GM18909 (cell line): Measurements from ENCODE around the gene BTBD18.
A peak's percentile ranks its signal among the peaks of the same experiment; 100 is the strongest.

Source experiments
- ATAC-seq: cut with Tn5 transposase; IDR thresholded peaks from one replicate; pipeline ENCODE4 v1.9.1; 2021; ENCODE audit warnings: mild to moderate bottlenecking; ENCODE audit not compliant: unreplicated experiment, poor library complexity

BTBD18 gene, protein sequence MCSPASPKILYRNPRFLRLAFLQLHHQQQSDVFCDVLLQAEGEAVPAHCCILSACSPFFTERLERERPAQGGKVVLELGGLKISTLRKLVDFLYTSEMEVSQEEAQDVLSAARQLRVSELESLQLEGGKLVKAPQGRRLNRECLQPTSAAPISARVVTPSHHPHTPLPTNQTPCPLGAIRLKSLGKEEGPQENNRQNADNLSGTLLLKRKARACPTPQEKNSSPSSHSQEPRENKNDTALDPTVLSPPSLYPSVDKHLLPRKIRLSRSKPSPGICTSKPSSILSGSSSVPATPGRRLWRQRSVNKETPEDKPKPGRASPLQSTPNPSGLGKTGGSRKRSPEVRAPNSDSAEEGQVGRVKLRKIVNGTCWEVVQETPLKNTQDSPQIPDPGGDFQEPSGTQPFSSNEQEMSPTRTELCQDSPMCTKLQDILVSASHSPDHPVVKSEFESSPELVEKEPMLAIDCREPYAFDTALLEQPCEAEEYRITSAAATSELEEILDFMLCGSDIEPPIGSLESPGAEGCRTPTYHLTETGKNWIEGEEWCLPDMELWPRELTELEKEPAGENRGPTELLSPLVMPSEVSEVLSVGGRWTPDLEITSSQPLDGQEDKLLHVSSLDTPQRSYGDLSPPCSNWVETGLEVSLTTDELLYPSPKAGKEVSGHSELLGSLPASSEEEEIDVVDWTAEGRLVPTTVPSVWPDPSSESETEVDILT

DNA sequence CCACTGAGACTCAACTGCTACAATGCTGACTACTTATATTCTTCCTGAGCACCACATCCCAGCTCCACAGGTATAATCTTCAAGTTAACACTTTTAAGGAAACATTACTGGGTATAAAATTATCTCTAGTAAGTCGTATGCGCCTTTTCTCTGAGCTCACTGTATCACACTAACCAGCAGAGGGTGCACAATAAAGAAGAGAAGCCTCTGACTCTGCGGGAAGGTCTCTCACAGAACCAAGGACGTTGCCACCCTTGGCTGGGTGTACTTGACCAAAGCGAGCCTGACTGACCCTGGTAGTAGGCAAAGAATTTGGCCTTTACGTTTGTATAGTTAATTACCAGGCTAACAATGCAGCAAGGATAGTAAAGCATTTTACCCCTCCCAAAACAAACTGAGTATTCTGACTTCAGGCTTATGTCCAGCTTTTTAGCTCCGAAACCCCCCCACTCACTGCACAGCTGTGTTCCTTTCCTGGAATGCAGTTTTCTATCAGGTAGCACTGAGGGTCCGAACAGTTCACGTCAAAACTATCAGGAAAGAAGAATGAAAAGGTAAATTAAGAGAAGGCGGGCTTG, at the start of gene BTBD18:
TSS of gene BTBD18 (minus strand) at position 144 of the 578 bp plus-strand sequence. CDS start 631 bp downstream, outside the sequence.
- no peak for ATAC-seq

GRCh38 chr11:57801183-57801485, 49.5 kb upstream of the BTBD18 start:
- no peak for ATAC-seq

- peak; percentile 88 for ATAC-seq
These were observed 49.0 kb upstream of the BTBD18 start for GRCh38 chr11:57800444-57801182.

- ATAC-seq = peak; percentile 39
These were observed 47.4 kb upstream of the BTBD18 start for GRCh38 chr11:57798905-57799559.

GRCh38 chr11:57793351-57794115, 41.9 kb upstream of the BTBD18 start:
- no peak for ATAC-seq

GRCh38 chr11:57792870-57793269, 41.3 kb upstream of the BTBD18 start:
- ATAC-seq = no peak

GRCh38 chr11:57792060-57792541, 40.5 kb upstream of the BTBD18 start:
- ATAC-seq = peak; percentile 86

- ATAC-seq = no peak
These were observed 39.9 kb upstream of the BTBD18 start for GRCh38 chr11:57791321-57792059.

DNA sequence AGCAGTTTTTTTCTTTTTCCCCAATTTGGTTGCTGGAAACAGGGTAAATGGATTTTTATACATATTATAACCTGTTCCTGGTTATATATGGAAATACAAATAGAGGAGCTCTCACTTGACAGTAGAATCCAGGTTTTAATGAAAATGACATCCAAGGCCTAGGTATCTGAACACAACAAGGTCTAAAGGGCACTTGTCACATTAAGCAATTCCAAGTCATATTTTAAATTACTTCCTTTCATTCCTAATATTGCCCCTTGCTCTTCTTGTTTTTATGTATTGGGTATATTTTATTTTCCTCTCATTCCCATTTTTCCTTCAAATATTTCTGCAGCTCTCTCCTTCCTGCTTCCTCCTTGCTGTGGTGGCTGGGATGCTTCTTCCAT, 37.1 kb upstream of the BTBD18 start:
- ATAC-seq = no peak

GRCh38 chr11:57787920-57788702, 36.5 kb upstream of the BTBD18 start:
- ATAC-seq = peak; percentile 43

DNA sequence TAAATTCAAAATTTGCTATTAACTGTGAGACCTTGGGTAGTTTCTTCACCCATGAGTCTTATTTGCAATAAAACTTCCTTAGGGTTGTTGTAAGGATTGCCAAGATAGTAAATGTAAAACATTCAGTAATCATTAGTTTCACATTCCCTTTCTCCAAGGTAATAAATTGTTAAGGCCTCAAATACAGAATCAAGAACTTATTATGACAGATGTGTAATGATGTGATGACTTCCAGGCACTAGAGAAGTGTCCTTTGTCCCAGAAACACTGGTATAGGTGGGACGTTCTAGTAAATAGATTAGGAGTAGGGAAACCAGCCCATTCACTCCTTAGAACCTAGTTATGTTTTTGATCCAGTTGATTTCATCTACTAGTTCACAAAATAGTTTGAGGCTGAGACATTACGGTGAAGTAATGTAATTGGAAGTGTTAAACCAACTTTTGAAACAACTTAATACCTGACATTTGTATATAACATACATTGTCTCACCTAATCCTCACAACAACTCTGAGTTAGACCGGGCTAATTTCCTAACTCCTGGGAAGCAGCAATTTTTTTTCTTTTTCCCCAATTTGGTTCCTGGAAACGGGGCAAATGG, 35.5 kb upstream of the BTBD18 start:
- no peak for ATAC-seq

DNA sequence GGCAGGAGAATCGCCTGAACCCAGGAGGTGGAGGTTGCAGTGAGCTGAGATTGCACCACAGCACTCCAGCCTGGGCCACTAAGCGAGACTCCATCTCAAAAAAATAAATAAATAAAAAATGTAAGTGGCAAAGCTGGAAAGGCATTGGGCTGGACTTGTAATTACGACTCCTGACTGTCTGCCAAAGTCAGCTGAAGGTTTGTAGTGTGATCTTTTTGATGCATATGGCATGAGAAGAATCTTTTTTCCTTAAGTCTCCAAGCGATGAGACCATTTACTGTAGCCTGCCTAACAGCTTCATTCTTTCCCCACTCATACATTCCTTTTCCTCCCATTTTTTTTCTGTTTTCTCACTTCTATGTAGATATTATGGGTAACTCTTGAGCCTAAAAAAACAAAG, 34.8 kb upstream of the BTBD18 start:
- ATAC-seq = no peak

- no peak for ATAC-seq
These were observed 33.5 kb upstream of the BTBD18 start for GRCh38 chr11:57785072-57785471.

DNA sequence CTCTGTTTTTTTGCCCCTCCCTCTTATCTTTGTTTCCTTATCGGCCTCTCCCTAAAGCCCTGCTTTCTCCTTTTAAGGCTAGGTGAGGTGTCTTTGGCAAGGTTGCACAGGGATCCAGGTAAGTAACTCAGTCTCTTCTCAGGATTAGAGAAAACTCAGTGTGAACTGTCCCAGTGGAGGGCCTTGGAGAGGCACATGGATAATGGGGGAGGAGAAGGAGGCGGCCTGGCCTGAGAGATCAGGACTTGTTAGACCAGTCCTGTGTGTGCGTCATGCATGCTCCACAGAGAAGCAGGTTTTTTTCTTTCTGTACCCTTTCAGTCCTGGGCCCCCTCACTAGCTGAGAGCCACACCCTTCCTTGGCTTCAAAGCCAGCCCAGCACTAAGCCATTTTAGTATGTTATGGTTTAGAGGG, 29.9 kb upstream of the BTBD18 start:
- ATAC-seq = no peak

- ATAC-seq = no peak
These were observed 27.7 kb upstream of the BTBD18 start for GRCh38 chr11:57779276-57779675.

DNA sequence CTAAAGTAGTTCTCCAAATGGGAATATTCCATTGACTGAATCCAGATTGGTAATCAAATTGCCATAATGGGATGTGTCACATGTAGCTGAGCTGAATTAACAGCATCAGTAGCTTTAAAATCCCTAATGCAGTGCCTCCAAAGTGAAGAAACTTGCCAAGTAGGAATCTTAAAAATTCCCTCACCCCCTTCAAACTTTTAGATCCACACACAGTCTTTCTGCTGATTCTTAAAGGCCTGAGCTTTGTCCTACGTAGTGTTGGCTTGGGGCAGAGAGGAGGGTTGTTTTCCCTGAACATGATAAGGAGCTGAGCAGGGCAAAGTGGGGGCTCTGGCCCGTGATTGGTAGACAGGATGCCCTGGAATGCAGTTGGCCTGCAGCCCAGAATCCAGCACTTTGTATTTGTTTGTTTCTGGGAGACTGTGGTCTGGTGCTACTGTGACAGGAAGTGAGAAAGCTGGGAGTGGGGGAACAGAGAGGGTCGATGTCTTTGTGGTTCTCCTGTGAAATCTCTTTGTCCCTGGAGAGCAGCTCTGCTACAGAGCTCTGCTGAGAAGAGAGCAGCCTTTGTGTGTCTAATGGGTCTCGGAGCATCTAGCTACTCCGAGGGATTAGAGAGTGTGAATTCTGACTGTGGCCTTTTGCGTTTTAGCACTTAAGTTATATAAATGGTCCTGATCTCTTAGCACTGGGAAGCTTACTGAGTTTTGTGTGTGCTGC, 26.9 kb upstream of the BTBD18 start:
- no peak for ATAC-seq

DNA sequence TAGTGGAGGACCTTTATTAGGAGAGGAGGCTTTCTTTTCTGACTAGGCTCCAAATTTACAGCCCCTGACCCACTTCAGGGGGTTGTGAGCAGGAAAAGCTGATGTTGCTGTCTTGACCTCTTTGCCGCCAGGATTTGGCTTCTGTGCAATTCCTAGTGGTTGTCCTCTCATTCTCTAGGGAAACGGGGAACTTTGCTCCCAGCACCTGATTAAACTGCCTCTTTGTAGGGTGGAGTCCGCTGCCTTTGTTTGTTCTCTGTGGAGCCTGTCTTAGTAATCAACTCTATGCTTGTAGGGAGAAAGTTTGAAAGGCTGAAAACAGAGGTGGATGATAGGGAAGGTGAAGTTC, 26.3 kb upstream of the BTBD18 start:
- no peak for ATAC-seq
